H9 (cell line): ENCODE data around the gene ZFPM1. TPM values are rescaled to one million over a fixed set of nuclear protein-coding genes. Genes with fewer than 3 reads are reported as not detected.

Source experiments
- DNase-seq: peaks from one replicate; pipeline ENCODE4 v3.0.0-alpha.2; 2017
- H2AFZ ChIP-seq: one replicate; pipeline ENCODE4 v1.6.1; 2013; ENCODE audit warnings: mild to moderate bottlenecking, low read length, control low read depth, moderate library complexity
- H2AK5ac ChIP-seq: 2 replicates; pipeline ENCODE4 v1.6.1; 2013; ENCODE audit warnings: low read length, control low read depth, mixed read lengths; ENCODE audit not compliant: insufficient read length
- H2BK120ac ChIP-seq: one replicate; pipeline ENCODE4 v1.6.1; 2013; ENCODE audit warnings: low read depth, mild to moderate bottlenecking, low read length, control low read depth, inconsistent platforms; ENCODE audit not compliant: poor library complexity, severe bottlenecking
- H2BK12ac ChIP-seq: 2 replicates; pipeline ENCODE4 v1.6.1; 2013; ENCODE audit warnings: low read length, control low read depth, mixed read lengths, low read depth; ENCODE audit not compliant: insufficient read length
- H2BK15ac ChIP-seq: 2 replicates; pipeline ENCODE4 v1.6.1; 2013; ENCODE audit warnings: low read depth, low read length, control low read depth
- H2BK20ac ChIP-seq: one replicate; pipeline ENCODE4 v1.6.1; 2013; ENCODE audit warnings: low read depth, mild to moderate bottlenecking, low read length, control low read depth, inconsistent platforms; ENCODE audit not compliant: poor library complexity, severe bottlenecking
- H2BK5ac ChIP-seq: 2 replicates; pipeline ENCODE4 v1.6.1; 2013; ENCODE audit warnings: low read length, control low read depth, mixed read lengths; ENCODE audit not compliant: insufficient read length
- H3K14ac ChIP-seq: 2 replicates; pipeline ENCODE4 v1.6.1; 2013; ENCODE audit warnings: low read length, control low read depth; ENCODE audit not compliant: insufficient read depth
- H3K18ac ChIP-seq: 2 replicates; pipeline ENCODE4 v1.6.1; 2013; ENCODE audit warnings: low read depth, mild to moderate bottlenecking, mixed read lengths, low read length, control low read depth; ENCODE audit not compliant: insufficient read length
- H3K23ac ChIP-seq: 2 replicates; pipeline ENCODE4 v1.6.1; 2013; ENCODE audit warnings: low read length, control low read depth, mixed read lengths, low read depth; ENCODE audit not compliant: insufficient read length
- H3K23me2 ChIP-seq: 2 replicates; pipeline ENCODE4 v1.6.1; 2013; ENCODE audit warnings: low read depth, mild to moderate bottlenecking, mixed read lengths, low read length, control low read depth; ENCODE audit not compliant: insufficient read length, poor library complexity, severe bottlenecking
- H3K27ac ChIP-seq: 2 replicates; pipeline ENCODE4 v1.5.1; 2013; ENCODE audit warnings: low read length, control low read depth, mixed read lengths, low read depth; ENCODE audit not compliant: insufficient read length
- H3K27me3 ChIP-seq: 2 replicates; pipeline ENCODE4 v1.6.1; 2013; ENCODE audit warnings: low read length, control low read depth, inconsistent platforms; ENCODE audit not compliant: insufficient read depth
- H3K4ac ChIP-seq: 2 replicates; pipeline ENCODE4 v1.6.1; 2013; ENCODE audit warnings: low read depth, mild to moderate bottlenecking, control low read depth, inconsistent platforms, low read length, moderate library complexity
- H3K4me1 ChIP-seq: 2 replicates; pipeline ENCODE4 v1.6.1; 2013; ENCODE audit warnings: low read length, control low read depth, inconsistent platforms; ENCODE audit not compliant: insufficient read depth
- H3K4me2 ChIP-seq: 2 replicates; pipeline ENCODE4 v1.6.1; 2013; ENCODE audit warnings: low read length, control low read depth, mixed read lengths; ENCODE audit not compliant: insufficient read length, insufficient read depth
- H3K56ac ChIP-seq: 2 replicates; pipeline ENCODE4 v1.6.1; 2013; ENCODE audit warnings: low read depth, mild to moderate bottlenecking, mixed read lengths, low read length, control low read depth; ENCODE audit not compliant: insufficient read length
- H3K79me1 ChIP-seq: 2 replicates; pipeline ENCODE4 v1.6.1; 2013; ENCODE audit warnings: low read depth, mild to moderate bottlenecking, moderate library complexity, low read length, control low read depth, inconsistent platforms; ENCODE audit not compliant: insufficient read depth, poor library complexity, severe bottlenecking
- H3K79me2 ChIP-seq: 2 replicates; pipeline ENCODE4 v1.6.1; 2013; ENCODE audit warnings: low read length, control low read depth, inconsistent platforms; ENCODE audit not compliant: insufficient read depth
- H3K9ac ChIP-seq: 2 replicates; pipeline ENCODE4 v1.6.1; 2013; ENCODE audit warnings: low read length, control low read depth, mixed read lengths; ENCODE audit not compliant: insufficient read length; ENCODE audit errors: extremely low read depth
- H3K9me3 ChIP-seq: one replicate; pipeline ENCODE4 v1.6.1; 2013; ENCODE audit warnings: low read depth, low read length, inconsistent platforms; ENCODE audit not compliant: control insufficient read depth
- H3T11ph ChIP-seq: one replicate; pipeline ENCODE4 v1.6.1; 2013; ENCODE audit warnings: mild to moderate bottlenecking, low read length, control low read depth, inconsistent platforms
- H4K20me1 ChIP-seq: one replicate; pipeline ENCODE4 v1.6.1; 2013; ENCODE audit not compliant: control insufficient read depth, insufficient read length, insufficient read depth
- H4K5ac ChIP-seq: 2 replicates; pipeline ENCODE4 v1.6.1; 2013; ENCODE audit warnings: low read depth, mild to moderate bottlenecking, mixed read lengths, low read length, control low read depth; ENCODE audit not compliant: insufficient read length
- H4K8ac ChIP-seq: replicated peaks from 2 replicates; pipeline ENCODE4 v1.6.1; 2013; ENCODE audit warnings: low read length, control low read depth, mixed read lengths, low read depth; ENCODE audit not compliant: insufficient read length
- H4K91ac ChIP-seq: 2 replicates; pipeline ENCODE4 v1.6.1; 2013; ENCODE audit warnings: low read depth, mild to moderate bottlenecking, moderate library complexity, mixed read lengths, low read length, control low read depth; ENCODE audit not compliant: insufficient read length
- H3K27ac Mint-ChIP-seq, 3 experiments: 2 replicates in 2 of 3; 3 replicates in 1 of 3; pipeline ENCODE4 v1.8.0; 2020 to 2021; ENCODE audit warnings: mixed read lengths in 3 of 3, mild to moderate bottlenecking in 1 of 3, moderate library complexity in 1 of 3
- H3K27me3 Mint-ChIP-seq: 2 replicates; pipeline ENCODE4 v1.8.0; 2021; ENCODE audit warnings: low read depth, mild to moderate bottlenecking, moderate library complexity, mixed read lengths
- H3K36me3 Mint-ChIP-seq, 3 experiments: 2 replicates in 2 of 3; 3 replicates in 1 of 3; pipeline ENCODE4 v1.8.0; 2020 to 2021; ENCODE audit warnings: low read depth in 3 of 3, mixed read lengths in 3 of 3; ENCODE audit not compliant: insufficient read depth in 1 of 3
- H3K4me1 Mint-ChIP-seq, 2 experiments: 2 replicates each; pipeline ENCODE4 v1.8.0; 2020; ENCODE audit warnings: mixed read lengths in 2 of 2
- H3K4me3 Mint-ChIP-seq, 2 experiments: 2 replicates in 1 of 2; 3 replicates in 1 of 2; pipeline ENCODE4 v1.8.0; 2020 to 2021; ENCODE audit warnings: mild to moderate bottlenecking in 2 of 2, mixed read lengths in 2 of 2, moderate library complexity in 1 of 2
- H3K9me3 Mint-ChIP-seq, 2 experiments: 2 replicates in 1 of 2; 3 replicates in 1 of 2; pipeline ENCODE4 v1.8.0; 2020; ENCODE audit warnings: mild to moderate bottlenecking in 2 of 2, mixed read lengths in 2 of 2, moderate library complexity in 1 of 2
- WGBS: extraction: QIAGEN DNeasy Blood & Tissue Kit; methylation state at CpG from one replicate; pipeline ENCODE4 v1.1.7; 2013; ENCODE audit warnings: missing lambda C conversion rate, low lambda C conversion rate, mixed read lengths; ENCODE audit not compliant: insufficient read length; ENCODE audit errors: extremely low coverage; 5-methylcytosine and 5-hydroxymethylcytosine counted together
- total RNA-seq: library from RNA; stranded (reverse); gene quantifications from 2 replicates; pipeline ENCODE4 v1.2.1, GENCODE V29; 2021
- TF ChIP-seq, protein P1 (sequence below): fragments of 200-600 bp; sonication (generic); conservative IDR thresholded peaks from 3 replicates; pipeline ENCODE4 v1.8.0; 2021; ENCODE audit warnings: antibody characterized with exemption, mild to moderate bottlenecking

ZFPM1 gene
- total RNA-seq, 1 experiment from 2014 or later = 3.6 TPM

- TF ChIP-seq, protein P1, sequence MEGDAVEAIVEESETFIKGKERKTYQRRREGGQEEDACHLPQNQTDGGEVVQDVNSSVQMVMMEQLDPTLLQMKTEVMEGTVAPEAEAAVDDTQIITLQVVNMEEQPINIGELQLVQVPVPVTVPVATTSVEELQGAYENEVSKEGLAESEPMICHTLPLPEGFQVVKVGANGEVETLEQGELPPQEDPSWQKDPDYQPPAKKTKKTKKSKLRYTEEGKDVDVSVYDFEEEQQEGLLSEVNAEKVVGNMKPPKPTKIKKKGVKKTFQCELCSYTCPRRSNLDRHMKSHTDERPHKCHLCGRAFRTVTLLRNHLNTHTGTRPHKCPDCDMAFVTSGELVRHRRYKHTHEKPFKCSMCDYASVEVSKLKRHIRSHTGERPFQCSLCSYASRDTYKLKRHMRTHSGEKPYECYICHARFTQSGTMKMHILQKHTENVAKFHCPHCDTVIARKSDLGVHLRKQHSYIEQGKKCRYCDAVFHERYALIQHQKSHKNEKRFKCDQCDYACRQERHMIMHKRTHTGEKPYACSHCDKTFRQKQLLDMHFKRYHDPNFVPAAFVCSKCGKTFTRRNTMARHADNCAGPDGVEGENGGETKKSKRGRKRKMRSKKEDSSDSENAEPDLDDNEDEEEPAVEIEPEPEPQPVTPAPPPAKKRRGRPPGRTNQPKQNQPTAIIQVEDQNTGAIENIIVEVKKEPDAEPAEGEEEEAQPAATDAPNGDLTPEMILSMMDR = no peak
- Histone ChIP-seq H3K4me1 (no peaks in the 10 kb centered on the region), H4K5ac (no peak overlapping the region), H2BK5ac (no peak overlapping the region), H4K20me1 (no peaks in the 10 kb centered on the region), H3K18ac (no peak overlapping the region), H3K4ac (no peak overlapping the region), H2BK20ac (no peak overlapping the region), H3K9ac (no peak overlapping the region), H3K23ac (no peak overlapping the region), H3T11ph (no peak overlapping the region), H2AFZ (no peak overlapping the region), H3K23me2 (no peaks in the 10 kb centered on the region), H4K8ac (no peak overlapping the region), H2BK12ac (no peak overlapping the region), H3K4me2 (no peak overlapping the region), H3K79me2 (no peaks in the 10 kb centered on the region), H2AK5ac (no peak overlapping the region), H3K14ac (no peak overlapping the region), H3K27me3 (no peaks in the 10 kb centered on the region), H3K27ac (no peak overlapping the region), H4K91ac (no peak overlapping the region), H2BK120ac (no peak overlapping the region), H3K56ac (no peak overlapping the region), H2BK15ac (no peak overlapping the region), H3K9me3 (no peaks in the 10 kb centered on the region), H3K79me1 (no peaks in the 10 kb centered on the region)
- Mint-ChIP-seq H3K4me1 (peaks cover 4 to 11% of the 10 kb centered on the region in 2 experiments; a peak in 3 of 4 replicates), H3K27me3 (peaks cover 5% of the 10 kb centered on the region), H3K9me3 (peaks cover 9 to 17% of the 10 kb centered on the region in 2 experiments; a peak in 3 of 5 replicates), H3K27ac (no peak overlapping the region), H3K36me3 (peaks cover 13 to 17% (median 14%) of the 10 kb centered on the region in 3 experiments; a peak in 5 of 7 replicates), H3K4me3 (no peak overlapping the region)
- DNase-seq = no peak
- no CpG with 5 or more reads among the region's 20 CpGs for WGBS
Observed at GRCh38 chr16:88514070-88514469, 61.0 kb downstream of the ZFPM1 start.
